ENCODE results near the gene CDH4.

- no peak for TF ChIP-seq WIZ (CRISPR knock-in tag; IDR thresholded peaks at IDR 0.05)
- TF ChIP-seq NR2C2 (CRISPR knock-in tag; IDR thresholded peaks at IDR 0.05; ENCODE audit: borderline replicate concordance) = no peak
- no peak for TF ChIP-seq CHD4 (IDR thresholded peaks at IDR 0.05; ENCODE audit: borderline replicate concordance, low read length)
- TF ChIP-seq ZNF550 (CRISPR knock-in tag; IDR thresholded peaks at IDR 0.05; ENCODE audit: borderline replicate concordance) = no peak
- TF ChIP-seq CTCF (CRISPR knock-in tag; IDR thresholded peaks at IDR 0.05) = no peak
Observed at GRCh38 chr20:61930776-61931475, 678.9 kb downstream of the CDH4 start.

Measured in HepG2 (cell line).